Adrenal gland (tissue), 5 donors: Measurements from ENCODE around the gene SEPTIN11.

Experiments
- POLR2A ChIP-seq, 2 donors: fragments of 450-650 bp; IDR thresholded peaks; one replicate each; pipeline ENCODE4 v1.6.1; 2017; ENCODE audit warnings: antibody characterized with exemption in 2 of 2, mild to moderate bottlenecking in 2 of 2, moderate library complexity in 1 of 2
- TF ChIP-seq, protein P1 (sequence below), 6 experiments: fragments of 450-650 bp in 4 of 6; fragments of 200-600 bp in 2 of 6; sonication (generic) in 1 of 6; IDR thresholded peaks; 1 replicate in 5 of 6; 2 replicates in 1 of 6; pipeline versions ENCODE4 v1.5.1 to v1.8.0; 2016 to 2021; ENCODE audit warnings: antibody characterized with exemption in 6 of 6, mild to moderate bottlenecking in 2 of 6, moderate library complexity in 1 of 6
- donor health status: DM: no; HTN: no; CAD: no.

DNA sequence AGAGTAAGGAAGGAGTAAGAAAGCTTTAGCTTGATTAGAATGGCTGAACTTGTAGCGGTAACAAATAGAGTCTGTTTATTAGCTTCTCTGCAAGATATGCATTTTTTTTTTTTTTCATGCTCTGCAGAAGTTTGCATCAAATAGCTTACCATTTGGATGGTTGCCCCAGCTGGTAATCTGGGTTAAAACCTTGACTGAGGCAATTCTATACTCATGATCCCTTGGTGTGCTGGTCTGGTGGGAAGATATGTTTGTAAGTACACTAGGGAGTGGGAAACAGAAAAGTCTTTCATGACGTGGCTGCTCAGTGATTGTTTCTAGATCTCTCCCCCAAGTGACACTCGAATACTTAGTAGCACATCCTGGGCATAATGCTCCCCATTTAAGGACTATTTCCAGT is 32.1 kb downstream of the SEPTIN11 start:
- TF ChIP-seq, protein P1, sequence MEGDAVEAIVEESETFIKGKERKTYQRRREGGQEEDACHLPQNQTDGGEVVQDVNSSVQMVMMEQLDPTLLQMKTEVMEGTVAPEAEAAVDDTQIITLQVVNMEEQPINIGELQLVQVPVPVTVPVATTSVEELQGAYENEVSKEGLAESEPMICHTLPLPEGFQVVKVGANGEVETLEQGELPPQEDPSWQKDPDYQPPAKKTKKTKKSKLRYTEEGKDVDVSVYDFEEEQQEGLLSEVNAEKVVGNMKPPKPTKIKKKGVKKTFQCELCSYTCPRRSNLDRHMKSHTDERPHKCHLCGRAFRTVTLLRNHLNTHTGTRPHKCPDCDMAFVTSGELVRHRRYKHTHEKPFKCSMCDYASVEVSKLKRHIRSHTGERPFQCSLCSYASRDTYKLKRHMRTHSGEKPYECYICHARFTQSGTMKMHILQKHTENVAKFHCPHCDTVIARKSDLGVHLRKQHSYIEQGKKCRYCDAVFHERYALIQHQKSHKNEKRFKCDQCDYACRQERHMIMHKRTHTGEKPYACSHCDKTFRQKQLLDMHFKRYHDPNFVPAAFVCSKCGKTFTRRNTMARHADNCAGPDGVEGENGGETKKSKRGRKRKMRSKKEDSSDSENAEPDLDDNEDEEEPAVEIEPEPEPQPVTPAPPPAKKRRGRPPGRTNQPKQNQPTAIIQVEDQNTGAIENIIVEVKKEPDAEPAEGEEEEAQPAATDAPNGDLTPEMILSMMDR (IDR thresholded peaks at IDR 0.05), result no peak
- no peak for TF ChIP-seq POLR2A (IDR thresholded peaks at IDR 0.05)
